Bronchial smooth muscle cell (primary cell): ENCODE measurements around the gene NUTM2G. TPM values are rescaled to one million over a fixed set of nuclear protein-coding genes. Genes with fewer than 3 reads are reported as not detected.

Experiments
- total RNA-seq: library from RNA; depleted of rRNA; stranded (reverse); fragments of >200 nt; gene quantifications from 2 replicates; pipeline ENCODE4 v1.2.1, GENCODE V29; 2014

Gene NUTM2G
- under 0.01 TPM in 1 of 2 replicates, not detected in the other for total RNA-seq

GRCh38 chr9:96928543-96928942 lies at the start of gene NUTM2G:
Gene NUTM2G, plus strand, starts transcription at chr9:96928843. Its CDS starts 182 bp downstream, at chr9:96929025.

Other genes with a start within 250 kb of the NUTM2G start
- gene ZNF510, start 150.8 kb upstream of the NUTM2G start, total RNA-seq = 12.4 and 13.9 TPM in 2 replicates
- 1.3 and 2.4 TPM in 2 replicates for gene ZNF782, start 74.3 kb upstream of the NUTM2G start, total RNA-seq
- 0.16 and 0.34 TPM in 2 replicates for gene CTSV, start 110.3 kb downstream of the NUTM2G start, total RNA-seq